ENCODE data around the gene SRGAP1. TPM values are rescaled to one million over a fixed set of nuclear protein-coding genes. Genes with fewer than 3 reads are reported as not detected.

Gene SRGAP1
- total RNA-seq, 1 experiment from 2014 or later: 26.8 TPM

GRCh38 chr12:63863658-63864453, 19.4 kb downstream of the SRGAP1 start:
- no TSS peak for BruUV-seq (replicated peaks)
- in situ Hi-C loops (cut with HindIII; ENCODE audit: low pct_unique_long_range_greater_than_20kb, low sequenced_read_pairs) (no loop called here), intact Hi-C loops (cut with micrococcal nuclease; ENCODE audit: unreplicated experiment) (loop anchor here (5.0 kb wide), 1 partner anchor 53 kb away; no protein-coding TSS in a partner anchor)
- Histone ChIP-seq H3K9me3 (ENCODE audit: control insufficient read depth, insufficient read depth, low read depth, low read length) (no peaks in the 10 kb centered on the region), H3K4me3 (ENCODE audit: low read depth in 2 of 2, low read length in 2 of 2) (no peak overlapping the region), H3K27me3 (ENCODE audit: control insufficient read depth, insufficient read depth, low read length) (no peaks in the 10 kb centered on the region), H3K27ac (ENCODE audit: low read length) (peak overlapping the region; percentile 93), H3K36me3 (ENCODE audit: control insufficient read depth, insufficient read depth, low read length) (no peaks in the 10 kb centered on the region), H3K4me1 (ENCODE audit: control insufficient read depth, insufficient read depth, low read length) (peaks cover 66% of the 10 kb centered on the region)
- ChIA-PET CTCF (no interaction called here), POLR2A (interaction anchor here (0.6 kb wide), 1 partner anchor 220 kb away, joined by 3 read pairs; no protein-coding TSS in a partner anchor)
- DNase-seq (ENCODE audit: low read depth, low spot score): no peak
- TF ChIP-seq TCF7L2 (IDR thresholded peaks at IDR 0.05; ENCODE audit: low read depth, low read length) (no peak), CTCF (IDR thresholded peaks at IDR 0.05) (no peak), SIN3A (IDR thresholded peaks at IDR 0.05; ENCODE audit: borderline replicate concordance, insufficient read depth, low read depth, low read length) (no peak), POLR2AphosphoS5 (IDR thresholded peaks at IDR 0.05; ENCODE audit: low read depth, low read length) (no peak)
- TF ChIP-seq, protein P1, sequence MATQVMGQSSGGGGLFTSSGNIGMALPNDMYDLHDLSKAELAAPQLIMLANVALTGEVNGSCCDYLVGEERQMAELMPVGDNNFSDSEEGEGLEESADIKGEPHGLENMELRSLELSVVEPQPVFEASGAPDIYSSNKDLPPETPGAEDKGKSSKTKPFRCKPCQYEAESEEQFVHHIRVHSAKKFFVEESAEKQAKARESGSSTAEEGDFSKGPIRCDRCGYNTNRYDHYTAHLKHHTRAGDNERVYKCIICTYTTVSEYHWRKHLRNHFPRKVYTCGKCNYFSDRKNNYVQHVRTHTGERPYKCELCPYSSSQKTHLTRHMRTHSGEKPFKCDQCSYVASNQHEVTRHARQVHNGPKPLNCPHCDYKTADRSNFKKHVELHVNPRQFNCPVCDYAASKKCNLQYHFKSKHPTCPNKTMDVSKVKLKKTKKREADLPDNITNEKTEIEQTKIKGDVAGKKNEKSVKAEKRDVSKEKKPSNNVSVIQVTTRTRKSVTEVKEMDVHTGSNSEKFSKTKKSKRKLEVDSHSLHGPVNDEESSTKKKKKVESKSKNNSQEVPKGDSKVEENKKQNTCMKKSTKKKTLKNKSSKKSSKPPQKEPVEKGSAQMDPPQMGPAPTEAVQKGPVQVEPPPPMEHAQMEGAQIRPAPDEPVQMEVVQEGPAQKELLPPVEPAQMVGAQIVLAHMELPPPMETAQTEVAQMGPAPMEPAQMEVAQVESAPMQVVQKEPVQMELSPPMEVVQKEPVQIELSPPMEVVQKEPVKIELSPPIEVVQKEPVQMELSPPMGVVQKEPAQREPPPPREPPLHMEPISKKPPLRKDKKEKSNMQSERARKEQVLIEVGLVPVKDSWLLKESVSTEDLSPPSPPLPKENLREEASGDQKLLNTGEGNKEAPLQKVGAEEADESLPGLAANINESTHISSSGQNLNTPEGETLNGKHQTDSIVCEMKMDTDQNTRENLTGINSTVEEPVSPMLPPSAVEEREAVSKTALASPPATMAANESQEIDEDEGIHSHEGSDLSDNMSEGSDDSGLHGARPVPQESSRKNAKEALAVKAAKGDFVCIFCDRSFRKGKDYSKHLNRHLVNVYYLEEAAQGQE (IDR thresholded peaks at IDR 0.05; ENCODE audit: insufficient read depth in 1 of 2, low read depth in 2 of 2, low read length in 1 of 2): no peak
- no peak for ATAC-seq

DNA sequence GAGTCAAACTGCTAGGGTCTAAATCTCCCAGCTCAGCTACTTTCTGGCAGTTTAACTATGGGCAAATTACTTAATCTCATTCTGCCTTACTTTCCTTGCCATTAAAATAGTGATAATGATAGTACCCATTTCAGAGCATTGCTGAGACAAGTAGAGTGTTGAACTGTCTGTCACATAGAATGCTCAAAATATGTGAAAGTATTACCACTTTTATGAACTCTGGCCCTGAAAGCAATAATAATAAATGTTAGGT, 19.9 kb downstream of the SRGAP1 start:
- no TSS peak for BruUV-seq (replicated peaks)

More for the DNA sequence above, 19.9 kb downstream of the SRGAP1 start:
- ATAC-seq: no peak
- POLR2A ChIA-PET: no interaction called here
- H3K27ac ChIP-seq (ENCODE audit: low read length): peak overlapping the region; percentile 93
- TF ChIP-seq TCF7L2 (IDR thresholded peaks at IDR 0.05; ENCODE audit: low read depth, low read length) (no peak), CTCF (IDR thresholded peaks at IDR 0.05) (no peak), SIN3A (IDR thresholded peaks at IDR 0.05; ENCODE audit: borderline replicate concordance, insufficient read depth, low read depth, low read length) (no peak), POLR2AphosphoS5 (IDR thresholded peaks at IDR 0.05; ENCODE audit: low read depth, low read length) (no peak)
- TF ChIP-seq, protein P1 (IDR thresholded peaks at IDR 0.05; ENCODE audit: insufficient read depth in 1 of 2, low read depth in 2 of 2, low read length in 1 of 2): no peak
- intact Hi-C loops (cut with micrococcal nuclease; ENCODE audit: unreplicated experiment): loop anchor here (5.0 kb wide), 1 partner anchor 53 kb away; no protein-coding TSS in a partner anchor
- in situ Hi-C loops (cut with HindIII; ENCODE audit: low pct_unique_long_range_greater_than_20kb, low sequenced_read_pairs): no loop called here
- no peaks in the 10 kb centered on the region for H3K27me3 ChIP-seq (ENCODE audit: control insufficient read depth, insufficient read depth, low read length)
- peaks cover 71% of the 10 kb centered on the region for H3K4me1 ChIP-seq (ENCODE audit: control insufficient read depth, insufficient read depth, low read length)
- CTCF ChIA-PET: no interaction called here
- H3K4me3 ChIP-seq (ENCODE audit: low read depth in 2 of 2, low read length in 2 of 2): no peak overlapping the region
- DNase-seq (ENCODE audit: low read depth, low spot score): no peak
- no peaks in the 10 kb centered on the region for H3K36me3 ChIP-seq (ENCODE audit: control insufficient read depth, insufficient read depth, low read length)
- H3K9me3 ChIP-seq (ENCODE audit: control insufficient read depth, insufficient read depth, low read depth, low read length): no peaks in the 10 kb centered on the region
